Activated CD4-positive, alpha-beta T cell treated with anti-CD3 and anti-CD28 coated beads for 1 hour (primary cell): ENCODE results near the gene SBNO2.
"Not testable (repeated sequence)": the region's sequence is repeated elsewhere in the genome, so short reads cannot be mapped to it uniquely, and the experiment has no call there.

Source experiments
- DNase-seq: peaks from one replicate; pipeline ENCODE4 v3.0.0-alpha.2; 2020

Gene SBNO2

GRCh38 chr19:1173845-1174809, at the start of gene SBNO2:
Gene SBNO2, minus strand, starts transcription at chr19:1174268. Its CDS starts 19,992 bp downstream, at chr19:1154276.
- peak; percentile 87 for DNase-seq

GRCh38 chr19:1223018-1223855, 49.2 kb upstream of the SBNO2 start:
- DNase-seq = no peak

GRCh38 chr19:1222394-1222793, 48.3 kb upstream of the SBNO2 start:
- no peak for DNase-seq

- DNase-seq = no peak
These were observed 47.8 kb upstream of the SBNO2 start for GRCh38 chr19:1221904-1222255.

GRCh38 chr19:1220976-1221903, 47.2 kb upstream of the SBNO2 start:
- no peak for DNase-seq

- no peak for DNase-seq
These were observed 46.4 kb upstream of the SBNO2 start for GRCh38 chr19:1220477-1220930.

- DNase-seq = no peak
These were observed 45.9 kb upstream of the SBNO2 start for GRCh38 chr19:1219786-1220476.

GRCh38 chr19:1218751-1219567, 44.9 kb upstream of the SBNO2 start:
- no peak for DNase-seq

- DNase-seq = no peak
These were observed 43.3 kb upstream of the SBNO2 start for GRCh38 chr19:1217366-1217765.

- no peak for DNase-seq
These were observed 42.7 kb upstream of the SBNO2 start for GRCh38 chr19:1216756-1217155.

- DNase-seq = no peak
These were observed 41.0 kb upstream of the SBNO2 start for GRCh38 chr19:1214862-1215731.

- no peak for DNase-seq
These were observed 40.3 kb upstream of the SBNO2 start for GRCh38 chr19:1214299-1214861.

GRCh38 chr19:1213391-1214286, 39.6 kb upstream of the SBNO2 start:
- DNase-seq = no peak

GRCh38 chr19:1211494-1212234, 37.6 kb upstream of the SBNO2 start:
- no peak for DNase-seq

- DNase-seq = no peak
These were observed 36.1 kb upstream of the SBNO2 start for GRCh38 chr19:1210227-1210538.

GRCh38 chr19:1208830-1209229, 34.8 kb upstream of the SBNO2 start:
- DNase-seq = not testable (repeated sequence)

- DNase-seq = no peak
These were observed 32.9 kb upstream of the SBNO2 start for GRCh38 chr19:1206864-1207450.
